Tibial nerve (tissue), 4 donors: ENCODE measurements around the gene ATP2B3.
A peak's percentile ranks its signal among the peaks of the same experiment; 100 is the strongest.

Source experiments
- CTCF ChIP-seq, 5 experiments: fragments of 200-600 bp in 3 of 5; fragments of 450-650 bp in 2 of 5; sonication (generic) in 3 of 5; IDR thresholded peaks; one replicate each; pipeline ENCODE4 v1.5.1; 2016 to 2019; ENCODE audit warnings: antibody characterized with exemption in 5 of 5, mild to moderate bottlenecking in 3 of 5, moderate library complexity in 2 of 5
- EP300 ChIP-seq, 2 donors: sonication (generic); formaldehyde crosslinking; IDR thresholded peaks; one replicate each; pipeline ENCODE4 v1.6.1; 2017; ENCODE audit warnings: antibody characterized with exemption in 2 of 2, mild to moderate bottlenecking in 1 of 2
- POLR2A ChIP-seq, 2 donors: fragments of 450-650 bp; IDR thresholded peaks; one replicate each; pipeline ENCODE4 v1.6.1; 2017; ENCODE audit warnings: antibody characterized with exemption in 2 of 2, mild to moderate bottlenecking in 2 of 2, moderate library complexity in 2 of 2

- TF ChIP-seq CTCF (IDR thresholded peaks at IDR 0.05) (peak; percentile 73 to 94 (median 83)), POLR2A (IDR thresholded peaks at IDR 0.05) (no peak), EP300 (IDR thresholded peaks at IDR 0.05) (peak in 1 of 2 donors; percentile 22)
Measured at GRCh38 chrX:153507484-153508178, 9.8 kb upstream of the ATP2B3 start.
